WTC11 (cell line): ENCODE measurements around the gene HYAL2. TPM values are rescaled to one million over a fixed set of nuclear protein-coding genes. Genes with fewer than 3 reads are reported as not detected.

Experiments used
- AR ChIP-seq: fragments of 250-450 bp; sonication (Bioruptor Pico); IDR thresholded peaks from 2 replicates; pipeline ENCODE4 v1.9.0; 2021; ENCODE audit warnings: mild to moderate bottlenecking
- ATF1 ChIP-seq: sonication (generic); formaldehyde crosslinking; IDR thresholded peaks from 2 replicates; pipeline ENCODE4 v1.8.1; 2023; ENCODE audit warnings: mild to moderate bottlenecking, moderate library complexity, missing genetic modification reagents
- CBFB ChIP-seq: sonication (generic); formaldehyde crosslinking; IDR thresholded peaks from 2 replicates; pipeline ENCODE4 v1.8.1; 2022; ENCODE audit warnings: mild to moderate bottlenecking, low read depth, missing genetic modification reagents
- CDX4 ChIP-seq: fragments of 250-450 bp; sonication (Bioruptor Pico); IDR thresholded peaks from 2 replicates; pipeline ENCODE4 v1.9.0; 2021; ENCODE audit warnings: moderate library complexity, mild to moderate bottlenecking, inconsistent platforms, borderline replicate concordance
- CREB1 ChIP-seq: sonication (generic); formaldehyde crosslinking; IDR thresholded peaks from 2 replicates; pipeline ENCODE4 v1.8.0; 2023; ENCODE audit warnings: mild to moderate bottlenecking, missing genetic modification reagents
- CTCF ChIP-seq: fragments of 200-600 bp; IDR thresholded peaks from 2 replicates; pipeline ENCODE4 v1.8.0; 2022; ENCODE audit warnings: antibody characterized with exemption
- E2F1 ChIP-seq: sonication (generic); formaldehyde crosslinking; IDR thresholded peaks from 2 replicates; pipeline ENCODE4 v1.8.0; 2022; ENCODE audit warnings: mild to moderate bottlenecking, missing genetic modification reagents
- E2F5 ChIP-seq: sonication (generic); formaldehyde crosslinking; IDR thresholded peaks from 2 replicates; pipeline ENCODE4 v1.8.1; 2022; ENCODE audit warnings: mild to moderate bottlenecking, moderate library complexity, missing genetic modification reagents
- FOXJ3 ChIP-seq: sonication (generic); formaldehyde crosslinking; IDR thresholded peaks from 2 replicates; pipeline ENCODE4 v1.9.0; 2021; ENCODE audit warnings: missing genetic modification reagents, mild to moderate bottlenecking, borderline replicate concordance
- HMGA2 ChIP-seq: fragments of 250-450 bp; sonication (Bioruptor Pico); IDR thresholded peaks from 2 replicates; pipeline ENCODE4 v1.4.0; 2021; ENCODE audit warnings: mild to moderate bottlenecking, moderate library complexity
- KAT7 ChIP-seq: sonication (generic); formaldehyde crosslinking; IDR thresholded peaks from 2 replicates; pipeline ENCODE4 v1.8.1; 2023; ENCODE audit warnings: missing genetic modification reagents, mild to moderate bottlenecking, borderline replicate concordance
- MAX ChIP-seq: sonication (generic); formaldehyde crosslinking; IDR thresholded peaks from 2 replicates; pipeline ENCODE4 v1.8.0; 2022; ENCODE audit warnings: mild to moderate bottlenecking, missing genetic modification reagents
- MXD4 ChIP-seq: fragments of 250-450 bp; sonication (Bioruptor Pico); IDR thresholded peaks from 2 replicates; pipeline ENCODE4 v1.8.0; 2021; ENCODE audit warnings: mild to moderate bottlenecking, moderate library complexity, borderline replicate concordance
- NFE2L1 ChIP-seq: sonication (generic); formaldehyde crosslinking; IDR thresholded peaks from 2 replicates; pipeline ENCODE4 v1.8.1; 2023; ENCODE audit warnings: missing genetic modification reagents
- NFYB ChIP-seq: sonication (generic); formaldehyde crosslinking; conservative IDR thresholded peaks from 2 replicates; pipeline ENCODE4 v1.8.0; 2022; ENCODE audit warnings: low read depth, missing genetic modification reagents
- OVOL2 ChIP-seq: fragments of 250-450 bp; sonication (Bioruptor Pico); IDR thresholded peaks from 2 replicates; pipeline ENCODE4 v1.9.0; 2021; ENCODE audit warnings: mild to moderate bottlenecking, borderline replicate concordance
- PRRX2 ChIP-seq: fragments of 250-450 bp; sonication (Bioruptor Pico); IDR thresholded peaks from 2 replicates; pipeline ENCODE4 v1.8.0; 2021; ENCODE audit warnings: mild to moderate bottlenecking
- RORB ChIP-seq: fragments of 250-450 bp; sonication (Bioruptor Pico); IDR thresholded peaks from 2 replicates; pipeline ENCODE4 v1.9.0; 2021; ENCODE audit warnings: mild to moderate bottlenecking
- SMAD3 ChIP-seq: sonication (generic); formaldehyde crosslinking; IDR thresholded peaks from 2 replicates; pipeline ENCODE4 v1.8.0; 2022; ENCODE audit warnings: missing genetic modification reagents, mild to moderate bottlenecking, borderline replicate concordance
- USF2 ChIP-seq: sonication (generic); formaldehyde crosslinking; IDR thresholded peaks from 2 replicates; pipeline ENCODE4 v1.8.1; 2023; ENCODE audit warnings: mild to moderate bottlenecking, missing genetic modification reagents, moderate library complexity
- ZMAT4 ChIP-seq: fragments of 250-450 bp; sonication (Bioruptor Pico); IDR thresholded peaks from 2 replicates; pipeline ENCODE4 v1.9.0; 2021; ENCODE audit warnings: mild to moderate bottlenecking
- ZNF121 ChIP-seq: sonication (generic); formaldehyde crosslinking; IDR thresholded peaks from 2 replicates; pipeline ENCODE4 v1.8.0; 2023; ENCODE audit warnings: missing genetic modification reagents
- ZNF138 ChIP-seq: sonication (generic); formaldehyde crosslinking; conservative IDR thresholded peaks from 2 replicates; pipeline ENCODE4 v1.8.1; 2022; ENCODE audit warnings: mild to moderate bottlenecking, moderate library complexity, missing genetic modification reagents
- ZNF423 ChIP-seq: fragments of 250-450 bp; sonication (Bioruptor Pico); IDR thresholded peaks from 2 replicates; pipeline ENCODE4 v2.1.2; 2022; ENCODE audit warnings: mild to moderate bottlenecking, moderate library complexity
- ZNF425 ChIP-seq: fragments of 250-450 bp; sonication (Bioruptor Pico); conservative IDR thresholded peaks from 2 replicates; pipeline ENCODE4 v1.9.0; 2021; ENCODE audit warnings: mild to moderate bottlenecking
- ZNF512 ChIP-seq: sonication (generic); formaldehyde crosslinking; IDR thresholded peaks from 2 replicates; pipeline ENCODE4 v1.8.1; 2022; ENCODE audit warnings: missing genetic modification reagents, borderline replicate concordance
- total RNA-seq: library from RNA; stranded (reverse); gene quantifications from 3 replicates; pipeline ENCODE4 v1.2.3, GENCODE V29; 2021

HYAL2 gene
- total RNA-seq, 1 experiment from 2014 or later: 58.0 TPM

- TF ChIP-seq CBFB (CRISPR knock-in tag) (no peak), MXD4 (no peak), CTCF (no peak), ZNF425 (no peak), E2F5 (CRISPR knock-in tag) (peak; percentile 85; the same call in 1 of the 2 replicates), MAX (CRISPR knock-in tag) (peak; percentile 85; the same call in 1 of the 2 replicates), ZNF138 (CRISPR knock-in tag) (no peak), AR (CRISPR knock-in tag) (no peak), CREB1 (CRISPR knock-in tag) (no peak), OVOL2 (no peak), ATF1 (CRISPR knock-in tag) (no peak), SMAD3 (CRISPR knock-in tag) (0 out of 2 replicates have a peak, but pooled peaks have one; percentile 30), ZNF423 (CRISPR knock-in tag) (peak; percentile 29; the same call in 1 of the 2 replicates), HMGA2 (CRISPR knock-in tag) (no peak), PRRX2 (CRISPR knock-in tag) (no peak), E2F1 (CRISPR knock-in tag) (no peak), USF2 (CRISPR knock-in tag) (0 out of 2 replicates have a peak, but pooled peaks have one; percentile 7), ZMAT4 (no peak), ZNF121 (CRISPR knock-in tag) (peak; percentile 13; the same call in 1 of the 2 replicates), CDX4 (CRISPR knock-in tag) (no peak), ZNF512 (CRISPR knock-in tag) (no peak), RORB (CRISPR knock-in tag) (no peak), FOXJ3 (CRISPR knock-in tag) (no peak), NFYB (CRISPR knock-in tag) (no peak), NFE2L1 (no peak), KAT7 (CRISPR knock-in tag) (no peak)
These were observed 18.1 kb upstream of the HYAL2 start, which contains the start of gene RASSF1 (continued) for GRCh38 chr3:50340448-50341329.
